Mesendoderm (in vitro differentiated cells): ENCODE results near the gene CXCL14.

Experiments
- DNase-seq: peaks from one replicate; pipeline ENCODE4 v3.0.0; 2013
- H2AK5ac ChIP-seq: 2 replicates; pipeline ENCODE4 v1.6.1; 2013; ENCODE audit warnings: low read length, inconsistent platforms
- H2BK120ac ChIP-seq: 2 replicates; pipeline ENCODE4 v1.6.1; 2013; ENCODE audit warnings: low read depth, mild to moderate bottlenecking, low read length, moderate library complexity, mixed read lengths
- H2BK15ac ChIP-seq: replicated peaks from 2 replicates; pipeline ENCODE4 v1.6.1; 2013; ENCODE audit warnings: low read depth, mild to moderate bottlenecking, moderate library complexity
- H2BK5ac ChIP-seq: 2 replicates; pipeline ENCODE4 v1.6.1; 2013; ENCODE audit warnings: low read length, inconsistent platforms
- H3K18ac ChIP-seq: 2 replicates; pipeline ENCODE4 v1.6.1; 2013; ENCODE audit warnings: mild to moderate bottlenecking, low read length, mixed read lengths
- H3K23ac ChIP-seq: one replicate; pipeline ENCODE4 v1.6.1; 2013; ENCODE audit warnings: low read length
- H3K27ac ChIP-seq: 2 replicates; pipeline ENCODE4 v1.5.1; 2013; ENCODE audit warnings: low read depth, mild to moderate bottlenecking, inconsistent platforms, low read length, moderate library complexity
- H3K27me3 ChIP-seq: 2 replicates; pipeline ENCODE4 v1.6.1; 2013; ENCODE audit warnings: low read length, control low read depth, mild to moderate bottlenecking, inconsistent platforms; ENCODE audit not compliant: insufficient read depth, poor library complexity
- H3K36me3 ChIP-seq: 2 replicates; pipeline ENCODE4 v1.6.1; 2013; ENCODE audit warnings: low read length, inconsistent platforms; ENCODE audit not compliant: control insufficient read depth, insufficient read depth
- H3K4ac ChIP-seq: one replicate; pipeline ENCODE4 v1.6.1; 2013; ENCODE audit warnings: low read depth, mild to moderate bottlenecking, low read length, moderate library complexity
- H3K4me1 ChIP-seq: 2 replicates; pipeline ENCODE4 v1.6.1; 2013; ENCODE audit warnings: low read depth, low read length, inconsistent platforms; ENCODE audit not compliant: control insufficient read depth
- H3K4me2 ChIP-seq: 2 replicates; pipeline ENCODE4 v1.6.1; 2013; ENCODE audit warnings: low read length
- H3K4me3 ChIP-seq: 2 replicates; pipeline ENCODE4 v1.5.1; 2013; ENCODE audit warnings: mild to moderate bottlenecking, low read length
- H3K56ac ChIP-seq: one replicate; pipeline ENCODE4 v1.6.1; 2013; ENCODE audit warnings: low read length
- H3K79me1 ChIP-seq: 2 replicates; pipeline ENCODE4 v1.6.1; 2013; ENCODE audit warnings: low read length, inconsistent platforms
- H3K79me2 ChIP-seq: 2 replicates; pipeline ENCODE4 v1.6.1; 2013; ENCODE audit warnings: mild to moderate bottlenecking, low read length; ENCODE audit not compliant: control insufficient read depth, insufficient read depth
- H3K9ac ChIP-seq: 2 replicates; pipeline ENCODE4 v1.6.1; 2013; ENCODE audit warnings: low read length, inconsistent platforms
- H4K5ac ChIP-seq: one replicate; pipeline ENCODE4 v1.6.1; 2013; ENCODE audit warnings: low read length
- H4K8ac ChIP-seq: one replicate; pipeline ENCODE4 v1.6.1; 2013; ENCODE audit warnings: low read depth, mild to moderate bottlenecking, control low read depth, low read length, moderate library complexity
- WGBS: extraction: QIAGEN DNeasy Blood & Tissue Kit; methylation state at CpG from one replicate; pipeline ENCODE4 v1.1.7; 2013; ENCODE audit warnings: low lambda C conversion rate, missing lambda C conversion rate; ENCODE audit not compliant: insufficient coverage; ENCODE audit errors: extremely low coverage; 5-methylcytosine and 5-hydroxymethylcytosine counted together

The CXCL14 gene

DNA sequence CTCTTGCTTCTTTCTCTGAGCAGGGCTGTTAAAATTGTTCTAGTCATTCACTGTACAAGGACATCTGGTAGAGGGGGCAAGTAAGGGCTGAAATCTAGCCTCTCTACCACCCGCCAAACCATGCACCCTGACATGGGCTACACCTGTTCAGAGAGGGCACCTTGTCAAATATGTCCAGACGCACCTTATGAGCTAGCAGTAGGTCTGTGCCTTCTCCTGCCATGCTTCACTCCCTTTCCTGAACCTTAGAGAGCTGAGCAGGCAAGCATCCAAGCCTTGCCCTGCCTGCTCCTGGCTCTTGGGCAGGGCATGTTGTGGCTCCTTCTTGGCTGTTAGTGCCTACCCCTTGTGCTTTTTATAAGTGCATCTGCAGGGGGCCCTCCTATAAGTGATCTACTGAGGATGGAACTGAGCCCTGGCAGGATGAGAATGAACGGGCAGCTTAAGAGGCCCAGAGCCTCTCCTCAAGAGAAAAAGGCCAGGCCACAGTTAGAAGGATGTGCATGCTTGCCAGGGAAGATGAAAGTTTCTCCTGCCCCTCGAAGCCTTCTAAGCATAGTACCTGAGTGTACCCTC, 39.3 kb downstream of the CXCL14 start:
- Histone ChIP-seq H3K27ac (no peak overlapping the region), H3K79me1 (no peaks in the 10 kb centered on the region), H3K4me1 (no peaks in the 10 kb centered on the region), H2AK5ac (no peak overlapping the region), H2BK5ac (no peak overlapping the region), H3K9ac (no peak overlapping the region), H3K4ac (no peak overlapping the region), H3K79me2 (no peaks in the 10 kb centered on the region), H3K56ac (no peak overlapping the region), H3K36me3 (no peaks in the 10 kb centered on the region), H3K23ac (no peak overlapping the region), H3K4me3 (no peak overlapping the region), H2BK120ac (no peak overlapping the region), H4K5ac (no peak overlapping the region), H2BK15ac (no peak overlapping the region), H3K4me2 (no peak overlapping the region), H3K18ac (no peak overlapping the region), H3K27me3 (peaks cover 87% of the 10 kb centered on the region), H4K8ac (no peak overlapping the region)
- no CpG with 5 or more reads among the region's 4 CpGs for WGBS
- DNase-seq, result no peak

DNA sequence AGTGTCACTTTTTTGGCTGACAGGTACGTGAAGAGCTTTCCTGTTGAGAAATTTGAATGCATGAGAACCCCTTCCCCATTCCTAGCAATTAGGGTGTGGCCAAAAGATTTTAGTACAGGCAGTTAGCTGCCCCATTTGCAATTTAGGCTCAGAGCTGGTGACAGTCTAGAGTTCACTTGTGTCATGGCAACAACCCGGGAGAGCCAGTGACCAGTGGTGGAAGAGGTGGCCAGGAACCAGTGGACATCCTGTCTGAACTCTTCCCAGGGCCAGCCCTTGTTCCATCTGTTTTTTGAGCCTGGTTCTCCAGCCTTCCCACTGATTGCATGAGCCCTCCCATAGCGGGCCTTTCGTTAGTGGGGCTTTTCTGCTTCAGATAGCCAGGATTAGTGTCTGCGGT, 40.5 kb downstream of the CXCL14 start:
- Histone ChIP-seq H3K4me3 (no peak overlapping the region), H3K9ac (no peak overlapping the region), H3K27ac (no peak overlapping the region), H2BK120ac (no peak overlapping the region), H3K79me1 (no peaks in the 10 kb centered on the region), H2AK5ac (no peak overlapping the region), H4K8ac (no peak overlapping the region), H2BK15ac (no peak overlapping the region), H3K4ac (no peak overlapping the region), H3K18ac (no peak overlapping the region), H4K5ac (no peak overlapping the region), H3K4me1 (no peaks in the 10 kb centered on the region), H3K79me2 (no peaks in the 10 kb centered on the region), H3K56ac (no peak overlapping the region), H3K27me3 (peaks cover 86% of the 10 kb centered on the region), H3K36me3 (no peaks in the 10 kb centered on the region), H3K4me2 (no peak overlapping the region), H3K23ac (no peak overlapping the region), H2BK5ac (no peak overlapping the region)
- no CpG with 5 or more reads among the region's 5 CpGs for WGBS
- DNase-seq, result no peak

DNA sequence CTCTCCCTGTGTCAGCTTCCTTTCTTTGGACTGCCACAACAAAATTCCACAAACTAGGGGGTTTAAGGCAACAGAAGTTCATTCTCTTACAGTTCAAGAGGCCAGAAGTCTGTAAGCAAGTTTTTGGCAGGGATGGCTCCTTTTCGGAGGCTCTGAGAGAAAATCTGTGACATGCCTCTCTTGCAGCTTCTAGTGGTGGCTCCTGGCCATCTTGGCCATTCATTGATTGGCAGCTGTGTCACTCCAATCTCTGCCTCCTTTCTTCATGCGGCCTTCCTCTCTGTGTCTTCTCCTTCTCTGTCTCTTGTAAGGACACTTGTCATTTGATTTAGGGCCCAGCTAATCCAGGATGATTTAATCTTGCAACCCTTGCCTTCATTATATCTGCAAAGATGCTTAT, 41.0 kb downstream of the CXCL14 start:
- peaks cover 87% of the 10 kb centered on the region for H3K27me3 ChIP-seq
- H2BK15ac ChIP-seq, result no peak overlapping the region
- H3K79me1 ChIP-seq, result no peaks in the 10 kb centered on the region
- H3K9ac ChIP-seq, result no peak overlapping the region
- H2AK5ac ChIP-seq, result no peak overlapping the region
- no peaks in the 10 kb centered on the region for H3K4me1 ChIP-seq
- H2BK5ac ChIP-seq, result no peak overlapping the region
- H3K36me3 ChIP-seq, result no peaks in the 10 kb centered on the region
- H3K18ac ChIP-seq, result no peak overlapping the region
- H3K23ac ChIP-seq, result no peak overlapping the region
- WGBS, result no CpG with 5 or more reads among the region's 2 CpGs
- no peak overlapping the region for H4K5ac ChIP-seq
- H4K8ac ChIP-seq, result no peak overlapping the region
- no peaks in the 10 kb centered on the region for H3K79me2 ChIP-seq
- no peak overlapping the region for H3K56ac ChIP-seq
- H3K4me2 ChIP-seq, result no peak overlapping the region
- H3K4me3 ChIP-seq, result no peak overlapping the region
- no peak overlapping the region for H3K4ac ChIP-seq
- H2BK120ac ChIP-seq, result no peak overlapping the region
- DNase-seq, result no peak
- H3K27ac ChIP-seq, result no peak overlapping the region

DNA sequence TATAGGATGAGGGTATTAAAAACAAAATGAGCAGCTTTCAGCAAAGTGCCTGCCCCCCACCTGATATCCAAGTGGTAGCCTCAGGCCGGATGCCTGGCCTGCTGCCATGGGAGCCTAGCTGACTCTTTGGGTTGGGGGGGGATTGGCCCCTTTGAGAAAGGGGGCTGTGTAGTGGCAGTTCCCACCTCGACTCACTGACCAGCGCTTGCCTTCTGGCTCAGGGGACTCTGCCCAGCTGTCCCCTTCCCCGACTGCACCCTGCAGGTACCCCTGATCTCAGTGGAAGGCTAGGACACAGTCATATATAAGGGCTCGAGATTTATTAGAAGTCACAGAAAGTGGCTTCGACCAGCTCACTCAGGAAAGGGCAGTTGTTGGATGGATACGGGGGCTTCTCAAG, 41.5 kb downstream of the CXCL14 start:
- DNase-seq, result no peak
- Histone ChIP-seq H3K4me2 (no peak overlapping the region), H3K23ac (no peak overlapping the region), H3K9ac (no peak overlapping the region), H3K18ac (no peak overlapping the region), H2AK5ac (no peak overlapping the region), H2BK5ac (no peak overlapping the region), H3K27me3 (peaks cover 87% of the 10 kb centered on the region), H2BK120ac (no peak overlapping the region), H3K56ac (no peak overlapping the region), H3K4me1 (no peaks in the 10 kb centered on the region), H3K4ac (no peak overlapping the region), H4K5ac (no peak overlapping the region), H3K4me3 (no peak overlapping the region), H3K36me3 (no peaks in the 10 kb centered on the region), H4K8ac (no peak overlapping the region), H3K27ac (no peak overlapping the region), H3K79me2 (no peaks in the 10 kb centered on the region), H3K79me1 (no peaks in the 10 kb centered on the region), H2BK15ac (no peak overlapping the region)
- WGBS, result no CpG with 5 or more reads among the region's 7 CpGs

DNA sequence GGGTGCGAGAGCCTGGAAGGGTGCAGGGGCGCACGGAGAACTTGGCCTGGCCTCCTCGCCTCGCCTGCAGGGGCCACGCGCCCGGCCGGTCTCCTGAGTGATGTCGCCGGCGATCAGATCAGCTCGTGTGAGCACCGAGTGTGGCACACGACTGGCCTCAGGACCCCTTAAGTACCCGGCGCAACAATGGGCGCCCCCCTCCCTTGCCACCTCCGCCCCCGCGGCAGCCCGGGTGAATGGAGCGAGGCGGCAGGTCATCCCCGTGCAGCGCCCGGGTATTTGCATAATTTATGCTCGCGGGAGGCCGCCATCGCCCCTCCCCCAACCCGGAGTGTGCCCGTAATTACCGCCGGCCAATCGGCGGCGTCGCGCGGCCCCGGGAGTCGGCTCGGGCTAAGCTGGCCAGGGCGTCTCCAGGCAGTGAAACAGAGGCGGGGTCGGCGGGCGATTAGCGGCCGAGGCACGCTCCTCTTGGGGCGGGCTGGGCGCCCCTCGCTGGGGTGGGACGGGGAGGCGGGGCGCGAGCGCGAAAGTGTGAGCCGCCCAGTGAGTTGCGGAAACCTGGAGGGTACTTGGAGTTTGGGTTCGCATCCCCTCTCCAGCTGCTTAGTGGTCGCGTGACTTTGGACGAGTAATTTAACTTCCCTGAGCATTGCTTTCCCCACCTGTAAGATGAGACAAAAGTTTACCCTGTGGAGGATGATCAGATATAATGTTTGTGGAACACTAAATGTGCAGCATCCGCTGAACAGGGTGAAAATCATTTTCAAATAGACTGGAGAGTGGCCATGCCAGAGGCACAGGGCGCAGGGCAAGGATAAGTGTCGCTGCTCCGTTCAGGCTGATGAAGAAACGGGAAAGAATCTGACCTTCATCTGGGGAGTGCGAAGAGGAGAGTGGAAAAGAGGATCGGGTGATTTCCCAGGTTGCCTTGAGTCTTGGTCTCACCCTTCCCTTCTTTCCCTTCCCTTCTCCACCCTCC, 42.7 kb downstream of the CXCL14 start, which contains the start of gene NEUROG1:
TSS of gene NEUROG1 (minus strand) at position 145 of the 982 bp plus-strand sequence. CDS start 274 bp downstream, outside the sequence.
- Histone ChIP-seq H2AK5ac (no peak within 1 kb of the TSS), H3K4me2 (peak within 1 kb of the TSS; percentile 31), H3K27me3 (peaks cover 80% of the 10 kb centered on the region), H3K27ac (no peak within 1 kb of the TSS), H3K36me3 (no peaks in the 10 kb centered on the region), H2BK120ac (no peak within 1 kb of the TSS), H2BK15ac (no peak within 1 kb of the TSS), H3K9ac (no peak within 1 kb of the TSS), H3K18ac (no peak within 1 kb of the TSS), H3K23ac (no peak within 1 kb of the TSS), H3K79me2 (no peaks in the 10 kb centered on the region), H2BK5ac (no peak within 1 kb of the TSS), H4K8ac (no peak within 1 kb of the TSS), H3K56ac (no peak within 1 kb of the TSS), H3K4me3 (no peak within 1 kb of the TSS), H3K4me1 (no peaks in the 10 kb centered on the region), H3K4ac (no peak within 1 kb of the TSS), H3K79me1 (no peaks in the 10 kb centered on the region), H4K5ac (no peak within 1 kb of the TSS)
- peak; percentile 78 for DNase-seq
- no CpG with 5 or more reads among the region's 74 CpGs for WGBS
